IMR-90 (cell line): ENCODE results near the gene ZNF410.

Experiments
- BHLHE40 ChIP-seq: fragments of 150-350 bp; IDR thresholded peaks from 2 replicates; pipeline ENCODE4 v1.6.1; 2016; ENCODE audit warnings: mild to moderate bottlenecking, low read depth, low read length
- CHD1 ChIP-seq: IDR thresholded peaks from 2 replicates; pipeline ENCODE4 v1.6.1; 2012; ENCODE audit warnings: low read depth, low read length, improper control_type of control experiment
- CTCF ChIP-seq: conservative IDR thresholded peaks from 2 replicates; pipeline ENCODE4 v1.5.1; 2012; ENCODE audit warnings: mild to moderate bottlenecking, low read depth, low read length, improper control_type of control experiment
- ELK1 ChIP-seq: fragments of 150-350 bp; IDR thresholded peaks from 2 replicates; pipeline ENCODE4 v1.6.1; 2016; ENCODE audit warnings: low read depth, mild to moderate bottlenecking, low read length, moderate library complexity, borderline replicate concordance
- MAFK ChIP-seq: IDR thresholded peaks from 2 replicates; pipeline ENCODE4 v1.6.1; 2012; ENCODE audit warnings: low read depth, low read length, improper control_type of control experiment
- MAZ ChIP-seq: IDR thresholded peaks from 2 replicates; pipeline ENCODE4 v1.6.1; 2012; ENCODE audit warnings: low read depth, mild to moderate bottlenecking, low read length, improper control_type of control experiment, moderate library complexity, borderline replicate concordance
- MXI1 ChIP-seq: IDR thresholded peaks from 2 replicates; pipeline ENCODE4 v1.6.1; 2012; ENCODE audit warnings: low read depth, mild to moderate bottlenecking, low read length, moderate library complexity, borderline replicate concordance
- NFE2L2 ChIP-seq: fragments of 150-350 bp; IDR thresholded peaks from 2 replicates; pipeline ENCODE4 v1.6.1; 2016; ENCODE audit warnings: low read depth, mild to moderate bottlenecking, low read length
- POLR2A ChIP-seq: IDR thresholded peaks from 2 replicates; pipeline ENCODE4 v1.6.1; 2012; ENCODE audit warnings: mild to moderate bottlenecking, low read depth, low read length
- RCOR1 ChIP-seq: IDR thresholded peaks from 2 replicates; pipeline ENCODE4 v1.6.1; 2012; ENCODE audit warnings: mild to moderate bottlenecking, low read length, improper control_type of control experiment; ENCODE audit not compliant: insufficient replicate concordance
- SMC3 ChIP-seq: fragments of 150-350 bp; IDR thresholded peaks from 2 replicates; pipeline ENCODE4 v1.6.1; 2016; ENCODE audit warnings: low read depth, mild to moderate bottlenecking, antibody characterized with exemption, low read length, moderate library complexity
- USF2 ChIP-seq: fragments of 150-350 bp; IDR thresholded peaks from 2 replicates; pipeline ENCODE4 v1.6.1; 2017; ENCODE audit warnings: mild to moderate bottlenecking, antibody characterized with exemption, low read length, low read depth

GRCh38 chr14:73879027-73879426 lies 7.6 kb upstream of the ZNF410 start:
- TF ChIP-seq RCOR1 (peak; percentile 66), CTCF (no peak), POLR2A (no peak), BHLHE40 (no peak), NFE2L2 (no peak), MXI1 (no peak), USF2 (no peak), CHD1 (no peak), ELK1 (no peak), MAFK (no peak), MAZ (no peak), SMC3 (no peak)
